SH-SY5Y (cell line): Measurements from ENCODE around the gene FARP2.

Experiments used
- GATA2 ChIP-seq: IDR thresholded peaks from 2 replicates; pipeline ENCODE4 v1.6.1; 2011; ENCODE audit warnings: mild to moderate bottlenecking, low read depth, low read length
- GATA3 ChIP-seq: IDR thresholded peaks from 2 replicates; pipeline ENCODE4 v1.6.1; 2011; ENCODE audit warnings: low read depth, mild to moderate bottlenecking, low read length, moderate library complexity

GRCh38 chr2:241494311-241494908 is 138.3 kb downstream of the FARP2 start:
- TF ChIP-seq GATA2: no peak
- no peak for TF ChIP-seq GATA3
